Right lobe of liver (tissue), 4 donors: ENCODE data around the gene AGL.

Experiments used
- CTCF ChIP-seq, 4 donors: fragments of 200-600 bp in 3 of 4; fragments of 450-650 bp in 1 of 4; IDR thresholded peaks; one replicate each; pipeline versions ENCODE4 v1.5.1 to v1.8.0; 2016 to 2022; ENCODE audit warnings: antibody characterized with exemption in 4 of 4, mild to moderate bottlenecking in 2 of 4
- POLR2A ChIP-seq: fragments of 450-650 bp; IDR thresholded peaks from one replicate; pipeline ENCODE4 v1.6.1; 2017; ENCODE audit warnings: antibody characterized with exemption, mild to moderate bottlenecking
- donor health status: DM: no; HTN: no; CAD: no.
- donor health status: DM: no; HTN: no; CAD: no.
- donor health status: DM: no; HTN: yes; CAD: no.

- TF ChIP-seq POLR2A, result no peak
- no peak for TF ChIP-seq CTCF (IDR thresholded peaks at IDR 0.05)
Measured at GRCh38 chr1:99952522-99952921, 102.4 kb downstream of the AGL start.
